Stimulated activated CD8-positive, alpha-beta memory T cell treated with anti-CD3 and anti-CD28 coated beads, Interleukin-15, amount 100 ng/mL, for 4 hours (primary cell): ENCODE data around the gene MYADML2.

Experiments used
- DNase-seq, 2 donors: peaks; one replicate each; pipeline ENCODE4 v3.0.0-alpha.2; 2020; ENCODE audit warnings: low read depth in 2 of 2

Gene MYADML2

DNA sequence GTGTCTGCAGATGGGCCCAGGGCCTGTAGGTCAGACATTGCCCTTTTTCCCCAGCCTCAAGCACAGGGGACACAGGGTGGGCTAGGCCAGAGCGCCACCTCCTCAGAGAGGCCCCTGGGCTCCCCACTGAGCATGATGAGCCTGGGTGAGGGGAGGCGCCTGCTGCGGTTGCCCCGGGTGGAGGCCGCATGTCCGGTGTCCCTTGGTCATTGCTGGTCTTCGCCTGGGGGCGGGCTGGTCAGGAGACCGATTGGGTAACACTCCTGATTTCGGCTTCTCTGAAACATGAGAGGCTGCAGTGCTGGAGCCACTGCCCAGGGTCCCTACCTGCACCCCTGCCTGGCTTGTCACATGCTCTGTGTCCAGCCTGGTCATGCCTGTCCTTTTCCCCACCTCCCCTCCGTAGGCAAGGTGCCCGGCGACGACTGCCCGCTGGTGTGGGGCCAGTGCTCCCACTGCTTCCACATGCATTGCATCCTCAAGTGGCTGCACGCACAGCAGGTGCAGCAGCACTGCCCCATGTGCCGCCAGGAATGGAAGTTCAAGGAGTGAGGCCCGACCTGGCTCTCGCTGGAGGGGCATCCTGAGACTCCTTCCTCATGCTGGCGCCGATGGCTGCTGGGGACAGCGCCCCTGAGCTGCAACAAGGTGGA lies 47.4 kb downstream of the MYADML2 start:
- DNase-seq: no peak

DNA sequence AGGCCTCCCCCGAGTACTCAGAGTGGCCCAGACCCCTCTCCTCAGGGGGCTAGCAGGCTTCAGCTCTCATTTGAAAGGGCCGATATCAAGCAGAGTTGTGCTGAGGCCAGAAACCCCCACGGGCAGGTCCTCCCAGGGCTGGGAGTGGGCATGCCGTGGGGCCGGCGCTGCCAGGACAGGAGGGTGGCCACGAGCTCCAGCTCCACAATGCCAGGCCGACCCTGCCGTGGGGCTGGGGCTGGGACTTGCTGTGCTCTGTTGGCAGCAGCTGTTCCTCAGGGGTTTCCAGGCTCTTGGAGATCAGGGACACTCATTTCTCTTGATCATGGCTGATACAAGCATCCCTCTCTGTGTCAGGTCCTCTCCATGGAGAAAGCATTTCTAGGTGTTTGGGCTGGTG lies 48.1 kb downstream of the MYADML2 start:
- DNase-seq: no peak

DNA sequence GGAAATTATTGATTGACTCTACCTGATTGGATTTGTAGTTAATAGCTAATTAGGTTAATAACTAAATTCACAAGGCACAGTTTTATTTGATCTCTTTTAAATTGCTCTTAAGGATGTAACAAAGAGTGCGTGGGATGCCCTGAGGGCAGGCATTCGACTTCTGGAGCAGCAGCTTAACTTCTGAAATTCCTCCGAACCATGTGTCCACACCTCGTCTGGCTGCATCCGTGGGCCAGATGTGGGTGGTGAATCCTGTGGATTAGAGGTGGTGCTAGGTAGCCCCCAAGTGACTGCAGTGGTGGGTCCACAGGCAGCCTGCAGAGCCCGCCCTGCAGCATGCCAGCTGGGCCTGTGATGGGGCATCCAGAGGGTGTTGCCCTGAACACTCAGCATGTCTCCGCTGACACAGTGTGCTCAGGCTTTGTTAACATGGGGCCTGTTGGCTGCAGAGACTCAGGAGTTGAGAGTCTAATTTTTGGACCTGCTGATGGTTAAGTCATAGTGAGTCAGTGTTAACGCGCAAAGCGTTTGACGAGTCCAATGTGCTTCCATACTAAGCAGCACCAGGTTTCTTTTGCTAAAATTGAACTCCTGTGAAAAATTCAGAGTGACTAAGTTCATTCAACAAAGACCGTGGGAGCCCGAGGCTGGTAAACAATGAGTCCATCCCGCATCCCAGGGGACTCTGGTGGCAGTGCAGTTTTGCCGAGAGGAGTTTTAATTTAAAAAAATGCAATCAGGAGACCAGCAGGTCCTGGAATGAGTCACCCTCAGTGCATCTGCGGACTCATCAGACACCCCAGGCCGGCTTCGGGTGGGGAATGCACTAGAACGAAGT lies 48.8 kb downstream of the MYADML2 start:
- no peak for DNase-seq

DNA sequence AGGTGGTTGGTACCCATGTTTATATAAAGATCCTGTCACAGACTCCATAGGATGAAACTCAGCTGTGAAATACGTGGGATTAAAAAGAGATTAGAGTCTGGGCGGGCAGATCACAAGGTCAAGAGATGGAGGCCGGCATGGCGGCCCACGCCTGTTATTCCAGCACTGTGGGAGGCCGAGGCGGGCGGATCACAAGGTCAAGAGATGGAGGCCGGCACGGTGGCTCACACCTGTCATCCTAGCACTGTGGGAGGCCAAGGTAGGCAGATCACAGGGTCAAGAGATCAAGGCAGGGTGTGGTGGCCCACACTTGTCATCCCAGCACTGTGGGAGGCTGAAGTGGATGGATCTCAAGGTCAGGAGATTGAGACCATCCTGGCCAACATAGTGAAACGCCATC lies 51.6 kb downstream of the MYADML2 start:
- no peak for DNase-seq

DNA sequence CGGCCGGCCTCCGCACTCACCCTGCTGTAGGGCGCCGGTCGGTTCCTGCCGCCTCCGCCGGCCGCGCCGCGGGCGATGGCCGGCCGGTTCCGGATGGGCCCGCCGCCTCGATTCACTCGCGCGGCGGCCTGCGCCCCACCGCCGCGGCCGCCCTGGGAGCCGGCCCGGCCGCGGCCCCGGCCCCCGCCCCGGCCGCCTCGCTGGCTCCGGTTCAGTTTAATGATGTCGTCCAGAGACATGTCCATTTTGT lies 55.8 kb downstream of the MYADML2 start:
- DNase-seq: no peak

DNA sequence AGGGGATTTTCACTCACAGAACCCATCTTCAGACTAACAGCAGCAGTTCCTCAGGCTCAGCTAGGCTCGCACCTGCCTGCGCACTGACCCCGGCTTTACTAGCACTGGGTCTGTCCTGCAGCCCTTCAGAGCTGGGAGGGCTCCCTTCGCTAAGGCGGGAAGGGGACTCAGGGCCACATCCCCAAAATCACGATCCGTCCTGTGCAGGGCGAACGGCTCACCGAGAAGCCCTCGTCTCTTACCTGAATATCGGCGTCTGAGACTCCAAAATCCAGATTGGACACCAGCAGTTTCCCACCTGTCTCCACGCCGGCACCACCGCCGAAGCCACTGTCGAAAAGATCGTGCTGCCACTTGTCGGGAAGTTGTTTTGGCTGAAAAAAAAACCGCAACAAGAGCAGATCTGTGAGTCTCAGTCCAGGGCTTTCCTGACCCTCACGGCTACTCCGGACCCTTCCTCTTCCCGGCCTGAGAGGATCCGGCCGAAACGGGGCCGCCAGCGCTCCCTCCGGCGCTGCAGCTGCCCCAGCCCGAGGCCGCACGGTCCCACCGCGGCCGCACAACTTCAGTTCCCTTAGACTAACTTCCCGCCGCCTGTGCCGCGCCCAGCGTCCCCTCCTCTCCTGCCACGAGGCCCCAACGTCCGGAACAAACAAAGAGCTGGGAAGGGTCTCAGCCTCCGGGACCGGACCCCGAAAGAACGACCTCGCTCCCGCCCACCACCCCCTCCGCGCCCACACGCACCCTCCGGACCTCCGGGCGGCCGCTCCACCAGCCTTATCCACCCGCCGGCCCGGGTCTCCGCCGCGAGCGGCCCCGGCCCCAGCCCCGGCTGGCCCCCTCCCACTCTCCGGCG lies 56.4 kb downstream of the MYADML2 start:
- no peak for DNase-seq
